Measurements from ENCODE around the gene BABAM2. TPM values are rescaled to one million over a fixed set of nuclear protein-coding genes. Genes with fewer than 3 reads are reported as not detected.

Gene BABAM2
- total and polyA plus RNA-seq, 7 donors, result 34.2 to 74.5 (median 52.3) TPM

DNA sequence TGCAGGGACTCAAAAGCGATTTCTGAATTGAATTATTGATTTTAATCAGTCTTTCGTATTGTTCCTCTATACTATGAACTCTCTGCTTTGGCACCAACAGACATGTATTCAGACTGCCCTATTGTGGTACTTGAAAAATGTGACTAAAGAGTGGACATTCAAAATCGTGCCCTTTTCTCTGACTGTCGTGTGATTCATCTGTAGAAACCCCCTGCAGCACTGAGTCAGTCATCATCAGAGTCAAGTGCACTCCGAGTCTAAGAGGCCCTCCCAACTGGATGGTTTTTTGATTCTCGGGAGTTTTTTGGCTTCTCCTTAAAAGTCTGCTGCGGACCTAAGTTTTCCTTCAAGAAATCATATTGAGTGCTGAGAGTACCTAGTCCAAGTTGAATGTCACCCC, 405.7 kb downstream of the BABAM2 start:
- Histone ChIP-seq H3K4me1 (no peaks in the 10 kb centered on the region), H3K9me3 (no peaks in the 10 kb centered on the region), H3K36me3 (ENCODE audit: insufficient read depth in 1 of 2, low read depth in 1 of 2) (peaks cover 0 to 19% of the 10 kb centered on the region in 2 donors), H3K4me3 (no peak overlapping the region), H3K27ac (peak overlapping the region; percentile 6), H3K27me3 (ENCODE audit: insufficient read depth in 3 of 3, low read length in 2 of 3) (no peaks in the 10 kb centered on the region)
- 91 to 97% (median 95%) methylated on average over 7 of the region's 7 CpGs for WGBS, 3 donors
- DNase-seq (no peak), ATAC-seq (peak in 1 of 4 donors; percentile 4)
- TF ChIP-seq, protein P1, sequence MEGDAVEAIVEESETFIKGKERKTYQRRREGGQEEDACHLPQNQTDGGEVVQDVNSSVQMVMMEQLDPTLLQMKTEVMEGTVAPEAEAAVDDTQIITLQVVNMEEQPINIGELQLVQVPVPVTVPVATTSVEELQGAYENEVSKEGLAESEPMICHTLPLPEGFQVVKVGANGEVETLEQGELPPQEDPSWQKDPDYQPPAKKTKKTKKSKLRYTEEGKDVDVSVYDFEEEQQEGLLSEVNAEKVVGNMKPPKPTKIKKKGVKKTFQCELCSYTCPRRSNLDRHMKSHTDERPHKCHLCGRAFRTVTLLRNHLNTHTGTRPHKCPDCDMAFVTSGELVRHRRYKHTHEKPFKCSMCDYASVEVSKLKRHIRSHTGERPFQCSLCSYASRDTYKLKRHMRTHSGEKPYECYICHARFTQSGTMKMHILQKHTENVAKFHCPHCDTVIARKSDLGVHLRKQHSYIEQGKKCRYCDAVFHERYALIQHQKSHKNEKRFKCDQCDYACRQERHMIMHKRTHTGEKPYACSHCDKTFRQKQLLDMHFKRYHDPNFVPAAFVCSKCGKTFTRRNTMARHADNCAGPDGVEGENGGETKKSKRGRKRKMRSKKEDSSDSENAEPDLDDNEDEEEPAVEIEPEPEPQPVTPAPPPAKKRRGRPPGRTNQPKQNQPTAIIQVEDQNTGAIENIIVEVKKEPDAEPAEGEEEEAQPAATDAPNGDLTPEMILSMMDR (IDR thresholded peaks at IDR 0.05), result no peak
- intact Hi-C loops (cut with DNase I), result no loop called here

DNA sequence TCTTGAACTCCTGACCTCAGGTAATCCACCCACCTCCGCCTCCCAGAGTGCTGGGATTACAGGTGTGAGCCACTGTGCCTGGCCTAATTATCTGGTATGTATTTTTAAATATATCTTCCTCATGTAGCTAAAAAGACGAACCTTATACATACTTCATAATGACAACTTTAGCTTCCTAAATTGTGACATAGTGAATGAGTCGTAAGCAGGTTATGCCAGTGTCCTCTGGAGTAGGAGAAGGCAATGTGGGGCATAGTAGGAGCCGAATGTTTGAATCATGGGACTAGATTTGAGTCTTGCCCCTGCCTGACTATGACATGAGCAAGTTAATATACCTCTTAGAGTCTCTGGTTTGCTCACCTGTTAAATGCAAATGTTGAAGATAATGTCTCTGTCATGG, 406.4 kb downstream of the BABAM2 start:
- no peak overlapping the region for H3K4me3 ChIP-seq
- peak overlapping the region; percentile 6 for H3K27ac ChIP-seq
- ATAC-seq (peak; percentile 86 to 93 (median 88)), DNase-seq (no peak)
- intact Hi-C loops (cut with DNase I), result no loop called here
- peaks cover 0 to 22% of the 10 kb centered on the region in 2 donors for H3K36me3 ChIP-seq (ENCODE audit: insufficient read depth in 1 of 2, low read depth in 1 of 2)
- no peaks in the 10 kb centered on the region for H3K4me1 ChIP-seq
- WGBS, 3 donors, result 86 to 91% (median 87%) methylated on average over 4 of the region's 4 CpGs
- TF ChIP-seq, protein P1 (IDR thresholded peaks at IDR 0.05), result no peak
- no peaks in the 10 kb centered on the region for H3K27me3 ChIP-seq (ENCODE audit: insufficient read depth in 3 of 3, low read length in 2 of 3)
- no peaks in the 10 kb centered on the region for H3K9me3 ChIP-seq

DNA sequence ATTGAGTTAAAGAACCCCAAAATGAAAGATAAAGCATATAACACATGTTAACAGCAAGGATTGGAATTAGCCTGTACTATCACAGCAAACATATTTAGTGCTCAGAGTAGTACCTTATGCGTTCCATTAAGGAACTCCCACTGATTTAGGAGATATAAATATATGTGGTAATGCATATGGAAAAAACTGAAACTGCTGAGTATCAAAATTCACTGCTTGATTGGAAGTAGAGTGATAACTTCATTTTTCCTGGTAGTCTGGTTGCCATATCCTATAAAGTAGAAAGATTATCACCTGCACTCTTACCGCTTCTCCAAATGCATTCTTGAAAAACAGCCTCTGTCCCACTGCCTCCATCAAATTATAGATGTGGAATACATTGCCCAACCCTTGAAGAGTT, 407.0 kb downstream of the BABAM2 start:
- Histone ChIP-seq H3K36me3 (ENCODE audit: insufficient read depth in 1 of 2, low read depth in 1 of 2) (peaks cover 0 to 22% of the 10 kb centered on the region in 2 donors), H3K27ac (peak overlapping the region; percentile 14), H3K27me3 (ENCODE audit: insufficient read depth in 3 of 3, low read length in 2 of 3) (no peaks in the 10 kb centered on the region), H3K9me3 (no peaks in the 10 kb centered on the region), H3K4me3 (no peak overlapping the region), H3K4me1 (no peaks in the 10 kb centered on the region)
- no peak for ATAC-seq
- intact Hi-C loops (cut with DNase I), result no loop called here
- 95 to 100% (median 98%) methylated on average over 2 of the region's 2 CpGs for WGBS, 3 donors
- TF ChIP-seq, protein P1 (IDR thresholded peaks at IDR 0.05), result no peak
- DNase-seq, result no peak

DNA sequence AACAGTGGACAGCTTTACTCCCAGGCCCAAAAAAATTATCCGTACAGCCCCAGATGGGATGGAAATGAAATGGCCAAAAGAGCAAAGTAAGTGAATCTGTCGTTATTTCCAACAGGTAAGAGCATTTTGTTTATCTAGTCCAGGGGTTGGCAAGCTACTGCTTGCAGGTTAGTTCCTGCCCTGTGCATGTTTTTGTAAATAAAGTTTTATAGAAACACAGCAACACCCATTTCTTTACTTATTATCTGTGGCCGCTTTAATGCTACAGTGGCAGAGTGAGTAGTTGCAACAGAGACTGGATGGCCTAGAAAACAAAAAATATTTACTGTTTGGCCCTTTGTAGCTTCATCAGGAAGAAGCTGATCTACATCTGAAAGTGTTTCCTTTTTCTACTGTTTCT, 407.9 kb downstream of the BABAM2 start:
- DNase-seq, result no peak
- Histone ChIP-seq H3K27ac (no peak overlapping the region), H3K36me3 (ENCODE audit: insufficient read depth in 1 of 2, low read depth in 1 of 2) (peaks cover 0 to 22% of the 10 kb centered on the region in 2 donors), H3K4me3 (no peak overlapping the region), H3K4me1 (no peaks in the 10 kb centered on the region), H3K27me3 (ENCODE audit: insufficient read depth in 3 of 3, low read length in 2 of 3) (no peaks in the 10 kb centered on the region), H3K9me3 (no peaks in the 10 kb centered on the region)
- 77 to 80% (median 78%) methylated on average over 3 of the region's 3 CpGs for WGBS, 3 donors
- TF ChIP-seq, protein P1 (IDR thresholded peaks at IDR 0.05), result no peak
- ATAC-seq, result no peak
- intact Hi-C loops (cut with DNase I), result no loop called here
